Subcutaneous preadipocyte (primary cell): Measurements from ENCODE around the gene ARAP1. TPM values are rescaled to one million over a fixed set of nuclear protein-coding genes. Genes with fewer than 3 reads are reported as not detected.

ENCODE experiments used
- small RNA-seq: library from RNA; depleted of rRNA; stranded (forward); fragments of <200 nt; gene quantifications from one replicate; pipeline ENCODE3, GENCODE V24; 2012
- total RNA-seq: library from RNA; depleted of rRNA; stranded (reverse); fragments of >200 nt; gene quantifications from 2 replicates; pipeline ENCODE4 v1.2.3, GENCODE V29; 2012

Gene ARAP1
- 65.4 and 87.4 TPM in 2 replicates for total RNA-seq

DNA sequence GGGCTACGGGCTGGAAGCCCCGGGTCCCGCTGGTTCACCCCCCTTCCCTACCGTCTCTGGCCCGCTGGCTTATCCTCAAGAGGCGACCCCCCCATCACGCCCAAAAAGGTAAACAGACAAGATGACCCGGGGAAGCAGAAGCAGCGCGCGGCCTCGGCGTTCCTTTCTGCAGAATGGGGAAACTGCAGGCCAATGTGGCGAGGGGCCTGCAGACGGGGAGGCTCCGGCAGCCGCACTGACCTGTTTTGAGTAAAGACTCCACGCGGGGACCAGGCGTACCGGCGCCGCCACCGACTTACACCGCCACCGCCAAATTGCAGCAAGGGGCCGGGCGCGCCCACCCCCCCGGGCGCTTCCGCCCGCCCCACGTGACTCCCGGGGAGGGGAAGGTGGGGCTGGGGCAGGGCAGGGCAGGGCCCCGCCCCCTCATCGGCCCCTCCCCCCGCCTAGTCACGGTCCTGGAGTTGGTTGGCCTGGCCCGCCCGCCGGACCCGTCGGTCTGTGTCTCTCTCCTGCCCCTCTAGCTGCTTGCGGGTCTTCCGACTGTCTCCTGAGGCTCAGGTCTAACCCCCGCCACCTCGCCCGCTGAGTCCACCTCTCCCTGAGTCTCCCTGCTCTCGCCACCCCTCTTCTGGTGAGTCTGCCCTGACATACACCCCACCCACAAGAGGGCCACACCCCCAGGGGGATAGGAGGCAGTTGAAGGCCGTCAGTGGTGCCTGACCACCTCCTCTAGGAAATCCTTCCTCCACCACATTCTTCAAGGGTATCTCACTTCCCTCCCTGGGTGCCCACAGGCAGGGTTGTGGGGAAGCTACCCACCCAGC lies at the start of gene ARAP1:
Gene ARAP1 (minus strand): TSS at position 321 of the 827 bp plus-strand sequence. CDS start 25,280 bp downstream, outside the sequence.

DNA sequence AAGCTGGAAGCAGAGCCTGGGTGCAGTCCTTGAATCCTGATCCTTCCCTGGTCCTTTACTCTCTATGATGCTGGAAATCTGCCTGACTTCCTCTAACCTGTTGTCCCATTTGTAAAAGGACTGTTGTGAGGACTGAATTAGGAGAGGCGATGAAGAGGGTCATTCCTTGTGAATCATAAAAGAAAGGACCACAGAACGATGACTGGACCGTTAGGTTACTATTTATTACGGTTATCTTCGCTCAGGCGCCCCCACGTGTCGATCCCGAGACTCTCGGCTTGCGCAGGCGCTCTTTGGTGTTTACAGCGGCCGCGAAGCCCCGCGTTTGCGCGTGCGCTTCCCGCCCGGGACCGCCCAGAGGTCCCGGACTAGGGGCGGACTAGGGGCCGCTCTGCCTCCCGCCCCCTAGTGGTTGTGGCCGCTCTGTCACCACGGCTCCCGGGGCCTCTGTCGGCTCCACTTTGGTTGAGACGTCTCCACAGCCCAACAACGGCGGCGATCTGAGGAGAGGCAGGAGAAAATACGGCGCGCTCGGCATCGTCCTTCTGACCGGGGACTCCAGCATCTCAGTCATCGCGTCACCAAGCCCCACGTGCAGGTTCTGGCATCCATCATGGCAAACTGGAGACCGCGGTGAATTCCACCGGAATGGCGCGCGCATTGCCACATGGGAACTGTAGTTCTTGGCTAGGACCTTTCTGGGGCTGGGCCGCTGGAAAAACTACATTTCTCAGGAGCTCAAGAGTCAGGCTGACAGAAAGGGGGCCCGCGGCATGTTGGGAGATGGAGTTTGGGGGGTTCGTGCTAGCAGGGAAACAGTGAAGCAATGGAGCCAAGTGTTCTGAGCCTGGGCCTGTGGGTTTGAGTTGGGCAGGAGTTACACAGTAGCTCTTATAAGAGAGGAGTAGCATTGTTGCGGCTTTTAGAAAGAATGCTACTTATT lies 41.5 kb upstream of the ARAP1 start, which contains the start of gene STARD10:
Gene STARD10 (minus strand): TSS at position 623 of the 943 bp plus-strand sequence. CDS start 12,866 bp downstream, outside the sequence.

DNA sequence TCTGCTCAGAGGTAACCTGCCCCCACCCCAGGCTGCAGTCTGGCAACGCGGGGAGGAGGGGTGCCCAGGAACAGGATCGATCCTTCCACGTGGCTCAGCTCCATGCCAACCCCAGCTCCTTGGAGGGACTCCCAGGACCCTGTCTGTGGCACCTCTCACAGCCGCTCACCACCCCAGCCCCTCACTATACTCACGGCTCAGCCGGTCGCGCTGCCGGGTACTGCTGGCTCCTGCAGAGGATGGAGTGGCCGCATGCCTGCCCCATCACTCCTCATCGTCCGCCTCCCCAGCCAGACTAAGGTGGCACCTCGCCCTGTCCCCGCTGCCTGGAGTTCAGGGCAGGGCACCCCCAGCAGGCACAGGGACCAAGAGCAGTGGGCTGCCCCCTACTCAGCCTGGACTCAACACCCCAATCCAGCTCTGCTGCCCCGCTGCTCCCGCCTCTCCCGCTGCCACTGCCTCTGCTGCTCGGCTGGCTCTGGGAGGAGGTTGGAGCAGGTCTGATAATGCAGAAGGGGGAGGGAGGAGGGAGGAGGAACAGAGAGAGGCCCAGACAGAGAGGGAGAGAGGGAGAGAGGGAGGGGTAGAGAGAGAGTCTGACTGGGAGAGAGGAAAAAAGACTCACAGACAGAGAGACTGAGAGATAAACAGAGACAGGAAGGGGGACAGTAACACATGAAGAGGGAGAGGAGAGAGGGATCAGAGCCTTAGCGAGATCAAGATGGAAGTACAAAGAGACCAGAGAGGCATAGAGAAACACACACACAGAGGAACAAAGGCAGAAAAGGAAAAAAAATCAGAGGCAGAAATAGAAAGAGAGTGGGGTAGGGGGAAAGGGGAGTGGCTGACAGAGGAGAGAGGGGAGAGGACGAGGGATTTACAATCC lies 78.0 kb downstream of the ARAP1 start, which contains the start of gene PDE2A:
Gene PDE2A (minus strand): TSS at position 480 of the 886 bp plus-strand sequence. CDS start 215 bp downstream, at position 265.

Small RNA genes within 50 kb of the gene (small RNA-seq; reads per million reads assigned to genes)
- gene MIR4692 = not detected
- not detected for gene RF00019

Other genes with a start within 250 kb of the ARAP1 start
- 0.37 and 1.2 TPM in 2 replicates for gene PDE2A, start 78.0 kb downstream of the ARAP1 start, total RNA-seq
- gene STARD10, start 41.6 kb upstream of the ARAP1 start, total RNA-seq = 5.5 and 7.2 TPM in 2 replicates
- gene ATG16L2, start 62.0 kb upstream of the ARAP1 start, total RNA-seq = 6.2 and 10.6 TPM in 2 replicates